Hepatocyte (in vitro differentiated cells): Measurements from ENCODE around the gene RHOU. TPM values are rescaled to one million over a fixed set of nuclear protein-coding genes. Genes with fewer than 3 reads are reported as not detected.
A peak's percentile ranks its signal among the peaks of the same experiment; 100 is the strongest.

Source experiments
- DNase-seq: peaks from one replicate; pipeline ENCODE4 v3.0.0-alpha.2; 2016; ENCODE audit warnings: low spot score
- H2AFZ ChIP-seq: fragments of 200-600 bp; sonication (generic); 2 replicates; pipeline ENCODE4 v1.6.0; 2016; ENCODE audit warnings: antibody characterized with exemption, mild to moderate bottlenecking
- H3K27ac ChIP-seq: fragments of 200-600 bp; sonication (generic); 2 replicates; pipeline ENCODE4 v1.5.1; 2016; ENCODE audit warnings: mild to moderate bottlenecking
- H3K27me3 ChIP-seq: fragments of 200-600 bp; sonication (generic); 2 replicates; pipeline ENCODE4 v1.6.1; 2016
- H3K36me3 ChIP-seq: fragments of 200-600 bp; sonication (generic); replicated peaks from 2 replicates; pipeline ENCODE4 v1.5.1; 2016; ENCODE audit warnings: low read depth; ENCODE audit not compliant: insufficient read depth
- H3K4me1 ChIP-seq: fragments of 200-600 bp; sonication (generic); 2 replicates; pipeline ENCODE4 v1.5.1; 2016; ENCODE audit warnings: mild to moderate bottlenecking, moderate library complexity; ENCODE audit not compliant: insufficient read depth
- H3K4me2 ChIP-seq: fragments of 200-600 bp; sonication (generic); 2 replicates; pipeline ENCODE4 v1.6.0; 2016
- H3K4me3 ChIP-seq: fragments of 200-600 bp; sonication (generic); 2 replicates; pipeline ENCODE4 v1.5.1; 2016; ENCODE audit warnings: mild to moderate bottlenecking
- H3K79me2 ChIP-seq: fragments of 200-600 bp; sonication (generic); 2 replicates; pipeline ENCODE4 v1.6.0; 2017; ENCODE audit warnings: mild to moderate bottlenecking
- H3K9me2 ChIP-seq: fragments of 200-600 bp; sonication (generic); replicated peaks from 2 replicates; pipeline ENCODE4 v1.6.0; 2017; ENCODE audit warnings: mild to moderate bottlenecking; ENCODE audit not compliant: insufficient read depth
- H3K9me3 ChIP-seq: fragments of 200-600 bp; sonication (generic); 2 replicates; pipeline ENCODE4 v1.5.1; 2016; ENCODE audit warnings: low read depth, mild to moderate bottlenecking
- H4K20me1 ChIP-seq: fragments of 200-600 bp; sonication (generic); 2 replicates; pipeline ENCODE4 v1.6.0; 2016; ENCODE audit warnings: mild to moderate bottlenecking; ENCODE audit not compliant: insufficient read depth, poor library complexity, severe bottlenecking
- CTCF ChIP-seq: fragments of 200-600 bp; sonication (generic); IDR thresholded peaks from 2 replicates; pipeline ENCODE4 v1.5.1; 2016; ENCODE audit warnings: antibody characterized with exemption, mild to moderate bottlenecking; ENCODE audit not compliant: poor library complexity
- EZH2 ChIP-seq: fragments of 200-600 bp; sonication (generic); IDR thresholded peaks from 2 replicates; pipeline ENCODE4 v1.6.1; 2016; ENCODE audit warnings: antibody characterized with exemption, mild to moderate bottlenecking, borderline replicate concordance
- EZH2phosphoT487 ChIP-seq: fragments of 200-600 bp; sonication (generic); IDR thresholded peaks from one replicate; pipeline ENCODE4 v1.6.1; 2018; ENCODE audit warnings: antibody characterized with exemption, mild to moderate bottlenecking, low read depth, moderate library complexity; ENCODE audit not compliant: unreplicated experiment, severe bottlenecking
- WGBS: methylation state at CpG from one replicate; pipeline ENCODE4 v1.1.6; 2016; ENCODE audit warnings: low lambda C conversion rate; ENCODE audit errors: missing lambda C conversion rate; 5-methylcytosine and 5-hydroxymethylcytosine counted together
- polyA plus RNA-seq: library from polyadenylated mRNA; unstranded; fragments of >200 nt; fragmentation: Nextera tagmentation; extraction: Ambion mirVana; gene quantifications from 2 replicates; pipeline ENCODE4 v1.2.1, GENCODE V29; 2016
- total RNA-seq: library from RNA; depleted of rRNA; stranded (reverse); fragments of >200 nt; gene quantifications from 2 replicates; pipeline ENCODE4 v1.2.3, GENCODE V29; 2014

Gene RHOU
- total and polyA plus RNA-seq, 2 experiments from 2014 or later = 70.5 to 124 TPM

- Histone ChIP-seq H3K4me3 (no peak overlapping the region), H3K9me3 (no peaks in the 10 kb centered on the region), H3K27me3 (no peaks in the 10 kb centered on the region), H3K27ac (peak overlapping the region; percentile 42), H3K36me3 (peaks cover 6% of the 10 kb centered on the region), H3K4me2 (no peak overlapping the region), H3K9me2 (no peaks in the 10 kb centered on the region), H4K20me1 (peaks cover 8% of the 10 kb centered on the region), H3K4me1 (no peaks in the 10 kb centered on the region), H2AFZ (no peak overlapping the region), H3K79me2 (peaks cover 4% of the 10 kb centered on the region)
- DNase-seq = no peak
- 97% methylated on average over 2 of the region's 2 CpGs for WGBS
- TF ChIP-seq EZH2phosphoT487 (no peak), CTCF (no peak), EZH2 (no peak)
Observed at GRCh38 chr1:228748029-228748428, 12.8 kb downstream of the RHOU start.

GRCh38 chr1:228748431-228748830, 13.2 kb downstream of the RHOU start:
- 38% methylated on average over 3 of the region's 3 CpGs for WGBS
- Histone ChIP-seq H3K27ac (peak overlapping the region; percentile 42), H3K79me2 (peaks cover 4% of the 10 kb centered on the region), H3K36me3 (peaks cover 6% of the 10 kb centered on the region), H3K27me3 (no peaks in the 10 kb centered on the region), H3K4me2 (no peak overlapping the region), H4K20me1 (peaks cover 7% of the 10 kb centered on the region), H2AFZ (no peak overlapping the region), H3K9me2 (no peaks in the 10 kb centered on the region), H3K9me3 (no peaks in the 10 kb centered on the region), H3K4me1 (no peaks in the 10 kb centered on the region), H3K4me3 (no peak overlapping the region)
- TF ChIP-seq CTCF = no peak
- TF ChIP-seq EZH2 = no peak
- no peak for TF ChIP-seq EZH2phosphoT487
- DNase-seq = peak; percentile 39

- TF ChIP-seq EZH2phosphoT487 (no peak), EZH2 (no peak), CTCF (no peak)
- Histone ChIP-seq H3K9me3 (no peaks in the 10 kb centered on the region), H2AFZ (no peak overlapping the region), H3K36me3 (no peaks in the 10 kb centered on the region), H3K27ac (no peak overlapping the region), H3K4me3 (no peak overlapping the region), H3K27me3 (no peaks in the 10 kb centered on the region), H3K79me2 (no peaks in the 10 kb centered on the region), H4K20me1 (no peaks in the 10 kb centered on the region), H3K4me1 (peaks cover 5% of the 10 kb centered on the region), H3K4me2 (no peak overlapping the region), H3K9me2 (no peaks in the 10 kb centered on the region)
- WGBS = 91% methylated on average over 2 of the region's 2 CpGs
- no peak for DNase-seq
Observed at GRCh38 chr1:228749765-228750164, 14.5 kb downstream of the RHOU start.

- Histone ChIP-seq H3K9me3 (no peaks in the 10 kb centered on the region), H3K27me3 (no peaks in the 10 kb centered on the region), H2AFZ (no peak overlapping the region), H3K4me1 (peaks cover 5% of the 10 kb centered on the region), H3K4me3 (no peak overlapping the region), H3K36me3 (no peaks in the 10 kb centered on the region), H3K9me2 (no peaks in the 10 kb centered on the region), H3K4me2 (no peak overlapping the region), H3K27ac (no peak overlapping the region), H3K79me2 (no peaks in the 10 kb centered on the region), H4K20me1 (no peaks in the 10 kb centered on the region)
- WGBS = 81% methylated on average over 10 of the region's 10 CpGs
- no peak for DNase-seq
- TF ChIP-seq CTCF (no peak), EZH2 (no peak), EZH2phosphoT487 (no peak)
Observed at GRCh38 chr1:228750915-228751314, 15.6 kb downstream of the RHOU start.
